ENCODE data around the gene CYSTM1.
"Not testable (repeated sequence)": the region's sequence is repeated elsewhere in the genome, so short reads cannot be mapped to it uniquely, and the experiment has no call there.

Gene CYSTM1

GRCh38 chr5:140146523-140146842, 28.5 kb upstream of the CYSTM1 start:
- in situ Hi-C loops (cut with HindIII; ENCODE audit: low pct_ligation_motif_present, low pct_unique_long_range_greater_than_20kb, low sequenced_read_pairs) = no loop called here
- DNase-seq = no peak

DNA sequence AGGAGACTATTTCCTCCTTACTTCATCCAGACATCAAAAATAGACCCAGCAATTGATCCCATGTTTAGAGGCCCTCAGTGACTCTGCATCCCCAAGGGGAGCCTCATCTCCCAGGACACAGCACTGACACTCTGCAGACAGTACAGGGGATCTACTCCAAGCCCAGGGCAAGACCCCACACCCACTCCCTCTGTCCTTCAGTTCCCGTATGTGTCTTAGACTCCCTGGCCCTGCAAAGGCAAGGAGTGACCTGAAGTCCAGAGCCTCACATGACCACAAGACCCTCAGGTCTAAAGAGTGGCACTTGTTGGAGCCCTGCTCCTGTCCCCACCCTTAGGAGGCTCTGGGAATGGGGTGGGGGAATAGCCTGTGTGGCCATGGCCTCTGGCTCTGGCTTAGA, 27.5 kb upstream of the CYSTM1 start:
- no peak for DNase-seq
- in situ Hi-C loops (cut with HindIII; ENCODE audit: low pct_ligation_motif_present, low pct_unique_long_range_greater_than_20kb, low sequenced_read_pairs) = no loop called here

DNA sequence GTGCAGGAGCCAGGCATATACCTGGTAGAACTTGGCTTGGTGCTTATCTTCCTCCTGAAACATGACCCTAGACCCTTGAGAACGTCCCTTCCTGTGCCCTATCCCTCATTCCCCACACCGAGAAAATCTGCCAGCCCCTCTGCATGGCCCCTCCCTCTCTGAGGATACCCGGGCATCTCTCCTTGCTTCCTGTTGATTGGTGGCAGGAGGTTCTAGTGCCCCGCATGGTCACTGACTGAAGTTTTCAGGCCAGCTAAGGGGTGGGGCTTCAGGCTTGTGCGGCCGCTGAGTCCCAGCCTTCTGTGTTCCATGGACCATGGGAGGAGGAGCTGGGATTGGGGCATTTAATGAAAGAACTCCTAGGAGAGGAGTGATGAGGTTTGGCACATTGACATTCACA, 26.5 kb upstream of the CYSTM1 start:
- DNase-seq = peak; percentile 53
- in situ Hi-C loops (cut with HindIII; ENCODE audit: low pct_ligation_motif_present, low pct_unique_long_range_greater_than_20kb, low sequenced_read_pairs) = no loop called here

GRCh38 chr5:140150201-140150600, 24.8 kb upstream of the CYSTM1 start:
- in situ Hi-C loops (cut with HindIII; ENCODE audit: low pct_ligation_motif_present, low pct_unique_long_range_greater_than_20kb, low sequenced_read_pairs) = no loop called here
- DNase-seq = no peak

- DNase-seq = no peak
- in situ Hi-C loops (cut with HindIII; ENCODE audit: low pct_ligation_motif_present, low pct_unique_long_range_greater_than_20kb, low sequenced_read_pairs) = no loop called here
Observed at GRCh38 chr5:140151144-140152021, 23.6 kb upstream of the CYSTM1 start.

DNA sequence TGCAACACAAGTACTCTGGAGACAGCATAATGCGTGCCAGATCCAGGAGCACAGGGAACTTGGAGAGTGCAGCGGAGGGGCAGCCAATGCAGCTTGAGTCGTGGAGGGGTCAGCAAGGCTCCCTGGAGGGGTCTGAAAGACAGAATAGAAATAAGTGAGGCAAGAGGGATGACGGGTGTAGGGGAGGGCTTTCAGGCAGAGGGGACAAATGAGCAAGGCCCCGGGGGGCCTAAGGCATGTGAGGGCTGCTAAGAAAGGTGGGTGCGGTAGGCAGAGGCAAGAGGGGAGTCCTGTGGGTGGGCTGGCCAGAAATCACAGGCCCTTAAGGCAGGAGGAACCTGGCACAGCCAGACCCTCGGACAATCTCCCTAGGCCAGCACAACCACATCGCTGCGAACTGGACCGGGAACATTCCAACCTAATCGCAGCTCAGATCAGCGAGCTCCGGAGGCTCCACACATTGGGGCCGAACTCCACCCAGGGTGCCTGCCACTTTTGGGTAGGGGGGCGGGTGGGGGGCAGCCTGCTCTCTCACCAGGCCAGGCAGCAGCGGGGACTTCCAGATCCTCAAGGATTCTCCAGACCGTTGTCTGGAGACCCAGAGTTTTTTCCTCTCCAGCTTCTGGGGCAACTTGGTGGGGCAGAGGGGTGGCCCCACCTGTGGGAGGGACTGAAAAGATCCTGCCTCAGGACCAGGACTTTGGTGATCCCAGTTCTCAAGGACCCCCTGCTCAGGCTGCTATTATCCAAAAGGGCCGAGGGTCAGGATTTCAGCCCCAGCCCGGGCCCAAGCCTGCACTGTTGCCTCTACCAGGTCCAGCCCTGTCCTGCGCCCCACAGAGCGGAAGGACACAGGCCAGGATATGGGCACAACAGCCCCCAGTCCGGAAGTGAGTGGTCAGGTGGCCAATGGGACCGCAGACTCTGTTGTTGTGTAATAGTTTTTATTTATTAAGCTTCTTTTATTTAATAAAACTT, 22.7 kb upstream of the CYSTM1 start:
- DNase-seq = no peak
- in situ Hi-C loops (cut with HindIII; ENCODE audit: low pct_ligation_motif_present, low pct_unique_long_range_greater_than_20kb, low sequenced_read_pairs) = no loop called here

DNA sequence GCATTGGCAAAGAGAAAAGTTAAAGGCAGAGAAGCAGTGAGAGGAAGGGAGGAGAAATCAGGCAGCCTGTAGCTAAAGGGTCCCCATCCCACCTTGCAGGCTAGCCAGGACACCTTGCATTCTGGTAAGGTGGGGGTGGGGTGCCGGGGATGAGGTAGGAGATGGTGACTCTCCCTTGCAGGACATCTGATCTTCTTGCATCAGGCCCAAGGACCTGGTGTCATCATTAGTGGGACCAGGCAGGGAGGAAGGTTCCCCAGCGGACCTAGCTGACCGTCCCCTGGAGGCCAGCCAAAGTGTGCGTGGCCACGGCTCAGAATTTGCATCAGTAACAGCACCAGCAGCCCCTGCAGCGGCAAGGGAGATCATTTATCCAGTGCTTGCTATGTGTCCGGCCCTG, 21.7 kb upstream of the CYSTM1 start:
- no peak for DNase-seq
- in situ Hi-C loops (cut with HindIII; ENCODE audit: low pct_ligation_motif_present, low pct_unique_long_range_greater_than_20kb, low sequenced_read_pairs) = no loop called here

DNA sequence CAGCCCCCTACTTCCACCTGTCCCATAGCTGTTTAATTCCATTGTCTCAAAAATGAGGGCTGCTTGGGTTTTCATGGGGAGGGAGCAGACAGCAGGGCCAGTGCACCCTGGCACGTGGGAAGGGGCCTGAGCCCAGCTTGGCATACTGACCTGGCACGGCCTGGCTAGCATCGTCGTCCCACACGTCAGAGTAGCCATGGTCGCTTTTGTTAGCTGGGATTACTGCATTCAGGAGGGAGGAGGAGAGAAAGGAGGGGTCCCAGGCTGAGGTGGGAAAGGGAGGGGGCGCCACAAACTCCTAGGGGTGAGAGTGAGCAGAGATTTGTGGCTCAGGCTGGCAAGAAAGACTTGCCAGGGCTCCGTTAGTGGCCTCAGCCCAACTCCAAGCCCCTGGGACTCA, 21.1 kb upstream of the CYSTM1 start:
- no peak for DNase-seq
- in situ Hi-C loops (cut with HindIII; ENCODE audit: low pct_ligation_motif_present, low pct_unique_long_range_greater_than_20kb, low sequenced_read_pairs) = no loop called here

DNA sequence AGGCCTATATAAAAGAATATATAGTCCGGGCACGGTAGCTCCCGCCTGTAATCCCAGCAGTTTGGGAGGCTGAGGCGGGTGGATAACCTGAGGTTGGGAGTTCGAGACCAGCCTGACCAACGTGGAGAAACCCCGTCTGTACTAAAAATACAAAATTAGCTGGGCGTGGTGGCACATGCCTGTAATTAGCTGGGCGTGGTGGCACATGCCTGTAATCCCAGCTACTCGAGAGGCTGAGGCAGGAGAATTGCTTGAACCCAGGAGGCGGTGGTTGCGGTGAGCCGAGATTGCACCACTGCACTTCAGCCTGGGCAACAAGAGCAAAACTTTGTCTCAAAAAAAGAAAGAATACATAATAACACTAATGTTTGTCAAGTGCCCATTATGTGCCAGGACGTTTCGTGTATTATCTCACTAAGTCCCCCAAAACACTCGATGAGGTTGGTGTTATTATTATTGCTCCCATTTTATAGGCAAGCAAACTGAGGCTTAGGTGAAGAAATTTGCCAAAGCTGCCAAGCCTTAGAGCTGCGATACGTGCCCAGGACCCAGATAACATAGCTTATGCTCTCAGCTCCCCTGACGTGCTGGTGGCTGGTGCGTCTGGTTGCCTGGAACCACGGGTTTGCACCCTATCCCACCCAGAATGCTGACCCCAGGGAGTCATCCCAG, 20.1 kb upstream of the CYSTM1 start:
- in situ Hi-C loops (cut with HindIII; ENCODE audit: low pct_ligation_motif_present, low pct_unique_long_range_greater_than_20kb, low sequenced_read_pairs) = not testable (repeated sequence)

DNA sequence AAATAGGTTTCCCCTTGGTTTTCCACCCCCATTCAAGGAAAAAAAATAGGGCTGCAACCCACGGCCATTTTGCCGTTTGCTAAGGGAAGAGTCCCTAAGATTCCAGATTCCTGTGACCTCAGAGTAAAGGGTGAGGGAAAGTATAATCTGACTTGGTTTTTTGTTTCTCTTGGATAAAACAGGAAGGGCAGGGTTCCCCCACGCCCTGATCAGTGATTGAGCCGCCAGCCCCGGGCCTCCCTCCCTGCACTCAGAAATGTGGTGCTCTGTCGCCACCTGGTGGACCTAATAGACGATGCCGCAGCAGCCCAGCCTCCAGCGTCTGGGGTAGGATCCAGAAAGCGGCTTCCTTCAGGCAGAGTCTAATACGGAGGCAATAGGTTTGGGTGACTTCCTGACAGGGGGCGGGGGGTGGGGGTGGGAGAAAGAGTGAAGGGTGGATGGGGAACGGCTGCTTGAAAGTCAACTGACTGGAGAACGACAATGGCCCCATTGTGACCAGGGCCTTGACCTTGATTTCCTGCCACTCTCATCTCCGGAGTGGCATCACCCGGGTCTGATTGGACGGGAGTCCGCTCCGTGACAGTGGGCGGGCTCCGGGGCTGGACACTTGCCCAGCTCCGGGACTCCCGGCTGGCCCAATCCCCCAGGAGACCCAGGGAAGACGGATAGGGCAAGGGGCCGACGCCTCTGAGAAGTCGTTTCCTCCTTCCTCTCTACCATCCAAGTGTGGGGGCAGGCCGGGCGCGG, 17.8 kb upstream of the CYSTM1 start:
- DNase-seq = peak; percentile 81
- in situ Hi-C loops (cut with HindIII; ENCODE audit: low pct_ligation_motif_present, low pct_unique_long_range_greater_than_20kb, low sequenced_read_pairs) = no loop called here

More for the DNA sequence above, 20.1 kb upstream of the CYSTM1 start:
- DNase-seq = not testable (repeated sequence)

GRCh38 chr5:140159014-140159927, 15.7 kb upstream of the CYSTM1 start:
- no peak for DNase-seq
- in situ Hi-C loops (cut with HindIII; ENCODE audit: low pct_ligation_motif_present, low pct_unique_long_range_greater_than_20kb, low sequenced_read_pairs) = no loop called here

DNA sequence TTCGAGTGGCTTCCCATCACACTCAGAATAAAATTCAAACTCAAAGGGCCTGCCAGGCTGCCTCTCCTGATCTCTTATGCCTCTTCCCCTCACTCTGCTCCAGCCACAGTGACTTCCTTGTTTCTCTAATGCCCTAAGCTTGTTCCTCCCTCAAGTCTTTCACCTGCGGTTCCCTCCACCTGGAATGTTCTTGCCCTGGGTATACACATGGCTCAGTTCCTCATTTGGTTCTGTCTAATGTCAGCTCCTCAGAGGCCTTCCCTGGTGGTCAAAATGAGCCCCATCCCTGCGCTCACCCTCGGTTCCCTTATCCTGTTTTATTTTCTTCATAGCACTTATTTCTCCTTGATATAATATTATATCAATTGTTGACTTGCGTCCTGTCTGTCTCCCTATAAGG, 12.7 kb upstream of the CYSTM1 start:
- DNase-seq = no peak
- in situ Hi-C loops (cut with HindIII; ENCODE audit: low pct_ligation_motif_present, low pct_unique_long_range_greater_than_20kb, low sequenced_read_pairs) = no loop called here

GRCh38 chr5:140162781-140163180, 12.2 kb upstream of the CYSTM1 start:
- in situ Hi-C loops (cut with HindIII; ENCODE audit: low pct_ligation_motif_present, low pct_unique_long_range_greater_than_20kb, low sequenced_read_pairs) = no loop called here
- no peak for DNase-seq

DNA sequence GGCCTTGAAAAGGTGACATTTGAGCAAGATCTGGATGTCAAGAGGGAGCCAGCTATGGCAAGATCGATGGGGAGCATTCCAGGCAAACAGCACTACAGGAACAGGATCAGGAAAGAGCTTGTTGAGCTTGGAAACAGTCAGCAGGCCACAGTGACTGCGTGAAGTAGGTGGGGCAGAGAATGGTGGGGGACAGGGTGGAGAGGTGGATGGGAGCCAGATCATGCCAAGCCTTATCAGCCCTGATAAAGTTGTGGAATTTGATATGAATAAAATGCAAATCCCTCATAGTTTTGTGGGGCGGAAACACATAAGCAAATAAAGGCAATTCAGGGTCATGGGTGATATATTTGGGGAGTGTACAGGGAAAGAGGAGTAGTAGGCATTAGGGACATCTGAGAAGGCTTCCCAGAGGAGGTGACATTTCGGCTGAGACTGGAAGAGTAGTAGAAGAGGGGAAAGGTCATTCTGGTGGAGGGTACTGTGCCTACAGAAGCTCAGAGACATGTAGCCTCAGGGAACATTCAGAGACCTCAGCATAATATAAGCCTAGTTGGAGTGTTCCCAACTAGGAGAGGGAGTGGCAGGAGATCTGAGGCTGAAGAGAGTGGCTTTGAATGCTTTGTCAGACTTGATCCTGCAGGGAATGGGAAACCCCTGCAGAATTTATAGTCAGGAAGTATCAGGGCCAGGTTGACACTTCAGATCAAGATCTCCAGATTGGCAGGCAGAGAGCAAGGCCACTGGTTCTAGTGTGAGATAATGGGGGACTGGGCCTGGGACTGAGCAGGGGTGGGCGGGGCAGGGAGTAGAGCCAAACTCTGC, 9.7 kb upstream of the CYSTM1 start:
- in situ Hi-C loops (cut with HindIII; ENCODE audit: low pct_ligation_motif_present, low pct_unique_long_range_greater_than_20kb, low sequenced_read_pairs) = no loop called here
- no peak for DNase-seq

DNA sequence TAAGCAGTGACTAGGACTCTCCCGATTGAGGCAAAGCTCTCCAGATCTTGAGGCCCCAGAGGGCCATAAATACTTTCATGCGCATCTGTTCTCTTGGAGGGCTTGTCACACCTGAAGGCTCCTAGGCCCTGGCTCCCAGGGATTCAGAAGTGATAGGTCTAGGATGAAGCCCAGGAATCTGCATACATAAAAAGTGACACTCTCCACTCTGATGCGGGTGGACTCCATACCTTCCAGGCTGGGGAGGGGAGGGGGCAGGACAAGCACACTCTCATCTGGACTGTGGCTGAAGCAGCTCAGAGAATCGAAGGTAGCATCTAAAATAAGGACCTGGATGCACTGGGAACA, 9.1 kb upstream of the CYSTM1 start:
- no peak for DNase-seq
- in situ Hi-C loops (cut with HindIII; ENCODE audit: low pct_ligation_motif_present, low pct_unique_long_range_greater_than_20kb, low sequenced_read_pairs) = no loop called here

- no peak for DNase-seq
- in situ Hi-C loops (cut with HindIII; ENCODE audit: low pct_ligation_motif_present, low pct_unique_long_range_greater_than_20kb, low sequenced_read_pairs) = no loop called here
Observed at GRCh38 chr5:140166911-140167310, 8.1 kb upstream of the CYSTM1 start.

- in situ Hi-C loops (cut with HindIII; ENCODE audit: low pct_ligation_motif_present, low pct_unique_long_range_greater_than_20kb, low sequenced_read_pairs) = no loop called here
- DNase-seq = no peak
Observed at GRCh38 chr5:140168371-140168770, 6.6 kb upstream of the CYSTM1 start.
